T-cell (primary cell): Measurements from ENCODE around the gene TYK2. TPM values are rescaled to one million over a fixed set of nuclear protein-coding genes. Genes with fewer than 3 reads are reported as not detected.
"Not testable (repeated sequence)": the region's sequence is repeated elsewhere in the genome, so short reads cannot be mapped to it uniquely, and the experiment has no call there.

ENCODE experiments used
- ATAC-seq, 4 experiments: fragments of 200-7000 bp in 3 of 4; fragments of 150-1000 bp in 1 of 4; cut with Tn5 transposase; replicated peaks in 1 of 4; 1 replicate in 3 of 4; 2 replicates in 1 of 4; pipeline ENCODE4 v1.10.0; 2021; ENCODE audit warnings: moderate library complexity in 3 of 4, mild to moderate bottlenecking in 2 of 4, moderate number of reproducible peaks in 1 of 4
- CTCF ChIA-PET, 2 donors: fragments of 300-600 bp; sonication (Branson Sonifier 250); formaldehyde crosslinking; loops; one replicate each; lab custom pipeline; 2022; ENCODE audit warnings: antibody characterized with exemption in 2 of 2; lab: Charles Lee
- POLR2A ChIA-PET, 2 donors: fragments of 300-600 bp; sonication (Branson Sonifier 250); formaldehyde crosslinking; loops; one replicate each; lab custom pipeline; 2022; ENCODE audit warnings: antibody characterized with exemption in 2 of 2; lab: Charles Lee
- DNase-seq, 35 experiments: peaks; one replicate each; pipeline versions ENCODE4 v3.0.0 to v3.0.0-alpha.2; 2013 to 2023
- H3K27ac ChIP-seq: one replicate; pipeline ENCODE4 v1.5.1; 2013; ENCODE audit warnings: low read length
- H3K27me3 ChIP-seq, 2 experiments: replicated peaks in 1 of 2; 1 replicate in 1 of 2; 2 replicates in 1 of 2; pipeline versions ENCODE4 v1.6.1 to v1.7.0; 2013; ENCODE audit warnings: low read length in 1 of 2, mixed read lengths in 1 of 2; ENCODE audit not compliant: control insufficient read depth in 2 of 2, insufficient read depth in 2 of 2; ENCODE audit errors: extremely low read depth in 1 of 2
- H3K36me3 ChIP-seq, 2 donors: 1 replicate in 1 of 2; 2 replicates in 1 of 2; pipeline versions ENCODE4 v1.6.1 to v1.7.0; 2013; ENCODE audit warnings: low read length in 1 of 2; ENCODE audit not compliant: control insufficient read depth in 2 of 2, insufficient read depth in 1 of 2; ENCODE audit errors: extremely low read depth in 1 of 2
- H3K4me1 ChIP-seq, 2 experiments: 1 replicate in 1 of 2; 2 replicates in 1 of 2; pipeline versions ENCODE4 v1.6.1 to v1.7.0; 2013; ENCODE audit warnings: low read length in 2 of 2, mixed read lengths in 1 of 2; ENCODE audit not compliant: insufficient read depth in 2 of 2, control insufficient read depth in 1 of 2; ENCODE audit errors: extremely low read depth in 1 of 2
- H3K4me3 ChIP-seq, 2 donors: 1 replicate in 1 of 2; 2 replicates in 1 of 2; pipeline versions ENCODE4 v1.5.1 to v1.7.0; 2013; ENCODE audit warnings: mild to moderate bottlenecking in 2 of 2, low read length in 1 of 2, moderate library complexity in 1 of 2; ENCODE audit not compliant: control insufficient read depth in 1 of 2; ENCODE audit errors: extremely low read depth in 1 of 2
- H3K9me3 ChIP-seq: 2 replicates; pipeline ENCODE4 v1.7.0; 2013
- H3K27ac Mint-ChIP-seq, 2 donors: one replicate each; pipeline ENCODE4 v1.8.0; 2020 to 2021; ENCODE audit warnings: mild to moderate bottlenecking in 2 of 2, mixed read lengths in 2 of 2
- H3K27me3 Mint-ChIP-seq, 2 donors: one replicate each; pipeline ENCODE4 v1.8.0; 2021 to 2022; ENCODE audit warnings: mixed read lengths in 2 of 2
- H3K36me3 Mint-ChIP-seq: one replicate; pipeline ENCODE4 v1.8.0; 2021; ENCODE audit warnings: mixed read lengths
- H3K4me1 Mint-ChIP-seq, 3 donors: one replicate each; pipeline ENCODE4 v1.8.0; 2020 to 2022; ENCODE audit warnings: mixed read lengths in 3 of 3, mild to moderate bottlenecking in 1 of 3
- H3K4me3 Mint-ChIP-seq, 3 donors: one replicate each; pipeline ENCODE4 v1.8.0; 2020 to 2022; ENCODE audit warnings: mild to moderate bottlenecking in 3 of 3, mixed read lengths in 3 of 3, moderate library complexity in 3 of 3
- H3K9me3 Mint-ChIP-seq, 3 donors: one replicate each; pipeline ENCODE4 v1.8.0; 2020 to 2022; ENCODE audit warnings: mixed read lengths in 3 of 3
- WGBS: methylation state at CpG from one replicate; pipeline ENCODE4 v1.1.5; 2013; ENCODE audit warnings: missing lambda C conversion rate; ENCODE audit not compliant: insufficient coverage; 5-methylcytosine and 5-hydroxymethylcytosine counted together
- total RNA-seq, 35 experiments: library from RNA in 6 of 35; stranded (reverse) in 6 of 35; fragments of 120-200 nt in 1 of 35; gene quantifications; one replicate each; pipeline versions ENCODE4 v1.2.1 to v1.2.4 and lab custom pipeline; 2013 to 2026

Gene TYK2
- total RNA-seq, 5 donors from 2014 or later (not counting 1 experiment from before 2014, with no cell fraction given) = 277 to 346 (median 323) TPM

GRCh38 chr19:10378124-10378523 lies 2.2 kb downstream of the TYK2 start:
- H3K27ac Mint-ChIP-seq = no peak overlapping the region
- Histone ChIP-seq H3K9me3 (no peaks in the 10 kb centered on the region), H3K4me3 (no peak overlapping the region), H3K4me1 (peaks cover 13 to 28% of the 10 kb centered on the region in 2 experiments), H3K36me3 (peaks cover 0 to 19% of the 10 kb centered on the region in 2 donors), H3K27me3 (no peaks in the 10 kb centered on the region), H3K27ac (no peak overlapping the region)
- H3K9me3 Mint-ChIP-seq = no peaks in the 10 kb centered on the region
- 96% methylated on average over 4 of the region's 8 CpGs for WGBS
- ATAC-seq (no peak), DNase-seq (no peak)
- H3K36me3 Mint-ChIP-seq = peaks cover 20% of the 10 kb centered on the region
- ChIA-PET POLR2A (no interaction called here), CTCF (interaction anchor here in 1 of 2 donors (0.6 kb wide), 1 partner anchor 40 kb away, joined by 3 read pairs; no protein-coding TSS in a partner anchor)
- H3K4me3 Mint-ChIP-seq = no peak overlapping the region
- H3K27me3 Mint-ChIP-seq = no peaks in the 10 kb centered on the region
- peaks cover 26 to 32% (median 32%) of the 10 kb centered on the region in 3 donors for H3K4me1 Mint-ChIP-seq

GRCh38 chr19:10377140-10377640 lies 3.2 kb downstream of the TYK2 start:
- H3K36me3 ChIP-seq = peaks cover 0 to 19% of the 10 kb centered on the region in 2 donors
- H3K27ac ChIP-seq, H3K27me3 ChIP-seq, CTCF ChIA-PET, ATAC-seq, H3K9me3 ChIP-seq, H3K4me3 ChIP-seq, H3K27me3 Mint-ChIP-seq, H3K27ac Mint-ChIP-seq, DNase-seq, H3K9me3 Mint-ChIP-seq, H3K4me3 Mint-ChIP-seq: not testable (repeated sequence)
- 100% methylated on average over 2 of the region's 2 CpGs for WGBS
- POLR2A ChIA-PET = interaction anchor here in 1 of 2 donors (0.6 kb wide), 1 partner anchor 22 kb away, joined by 6 read pairs; no protein-coding TSS in a partner anchor
- Mint-ChIP-seq H3K36me3 (peaks cover 20% of the 10 kb centered on the region), H3K4me1 (peaks cover 26 to 32% (median 32%) of the 10 kb centered on the region in 3 donors)
- peaks cover 13 to 28% of the 10 kb centered on the region in 2 experiments for H3K4me1 ChIP-seq

- peaks cover 0 to 27% of the 10 kb centered on the region in 2 donors for H3K36me3 ChIP-seq
- H3K27me3 ChIP-seq = no peaks in the 10 kb centered on the region
- Mint-ChIP-seq H3K9me3 (no peaks in the 10 kb centered on the region), H3K27me3 (no peaks in the 10 kb centered on the region), H3K27ac (no peak overlapping the region), H3K4me1 (peaks cover 15 to 20% (median 16%) of the 10 kb centered on the region in 3 donors), H3K36me3 (peaks cover 20% of the 10 kb centered on the region), H3K4me3 (no peak overlapping the region)
- CTCF ChIA-PET = interaction anchor here in 1 of 2 donors (0.6 to 1.0 kb wide), 2 partner anchors 16 to 76 kb away, joined by 3 to 6 read pairs; no protein-coding TSS in a partner anchor
- H3K9me3 ChIP-seq = no peaks in the 10 kb centered on the region
- H3K27ac ChIP-seq = no peak overlapping the region
- DNase-seq (no peak), ATAC-seq (no peak)
- POLR2A ChIA-PET = interaction anchor here in 1 of 2 donors (0.7 kb wide), 2 partner anchors 34 to 169 kb away, joined by 3 to 4 read pairs; no protein-coding TSS in a partner anchor
- WGBS = 97% methylated on average over 3 of the region's 5 CpGs
- H3K4me1 ChIP-seq = peaks cover 6 to 18% of the 10 kb centered on the region in 2 experiments
- no peak overlapping the region for H3K4me3 ChIP-seq
Observed at GRCh38 chr19:10374931-10375330, 5.4 kb downstream of the TYK2 start.

- H3K36me3 ChIP-seq = peaks cover 0 to 32% of the 10 kb centered on the region in 2 donors
Observed at GRCh38 chr19:10372690-10373089, 7.7 kb downstream of the TYK2 start.

GRCh38 chr19:10368101-10368803 lies 12.1 kb downstream of the TYK2 start:
- DNase-seq (no peak), ATAC-seq (no peak)
- 92% methylated on average over 13 of the region's 15 CpGs for WGBS
- H3K27ac Mint-ChIP-seq = no peak overlapping the region
- Histone ChIP-seq H3K9me3 (no peaks in the 10 kb centered on the region), H3K27ac (no peak overlapping the region), H3K27me3 (no peaks in the 10 kb centered on the region), H3K4me1 (no peaks in the 10 kb centered on the region), H3K36me3 (peaks cover 10 to 58% of the 10 kb centered on the region in 2 donors), H3K4me3 (no peak overlapping the region)
- H3K27me3 Mint-ChIP-seq = no peaks in the 10 kb centered on the region
- no peak overlapping the region for H3K4me3 Mint-ChIP-seq
- CTCF ChIA-PET = no interaction called here
- POLR2A ChIA-PET = interaction anchor here in 1 of 2 donors (0.5 kb wide), 1 partner anchor 35 kb away, joined by 3 read pairs; no protein-coding TSS in a partner anchor
- H3K9me3 Mint-ChIP-seq = no peaks in the 10 kb centered on the region
- H3K36me3 Mint-ChIP-seq = peaks cover 23% of the 10 kb centered on the region
- H3K4me1 Mint-ChIP-seq = peaks cover 0 to 8% (median 2%) of the 10 kb centered on the region in 3 donors

More at GRCh38 chr19:10372690-10373089, 7.7 kb downstream of the TYK2 start:
- Histone ChIP-seq H3K4me3 (no peak overlapping the region), H3K27me3 (no peaks in the 10 kb centered on the region), H3K4me1 (no peaks in the 10 kb centered on the region), H3K9me3 (no peaks in the 10 kb centered on the region), H3K27ac (no peak overlapping the region)
- Mint-ChIP-seq H3K9me3 (no peaks in the 10 kb centered on the region), H3K4me3 (no peak overlapping the region), H3K27me3 (no peaks in the 10 kb centered on the region), H3K36me3 (peaks cover 23% of the 10 kb centered on the region), H3K4me1 (peaks cover 7 to 14% (median 9%) of the 10 kb centered on the region in 3 donors), H3K27ac (no peak overlapping the region)
- POLR2A ChIA-PET = interaction anchor here (0.6 kb wide), 2 partner anchors 31 to 84 kb away, joined by 4 to 5 read pairs; no protein-coding TSS in a partner anchor
- ATAC-seq = no peak
- CTCF ChIA-PET = no interaction called here
- 92% methylated on average over 2 of the region's 3 CpGs for WGBS
- peak in 1 of 35 experiments; percentile 26 for DNase-seq

DNA sequence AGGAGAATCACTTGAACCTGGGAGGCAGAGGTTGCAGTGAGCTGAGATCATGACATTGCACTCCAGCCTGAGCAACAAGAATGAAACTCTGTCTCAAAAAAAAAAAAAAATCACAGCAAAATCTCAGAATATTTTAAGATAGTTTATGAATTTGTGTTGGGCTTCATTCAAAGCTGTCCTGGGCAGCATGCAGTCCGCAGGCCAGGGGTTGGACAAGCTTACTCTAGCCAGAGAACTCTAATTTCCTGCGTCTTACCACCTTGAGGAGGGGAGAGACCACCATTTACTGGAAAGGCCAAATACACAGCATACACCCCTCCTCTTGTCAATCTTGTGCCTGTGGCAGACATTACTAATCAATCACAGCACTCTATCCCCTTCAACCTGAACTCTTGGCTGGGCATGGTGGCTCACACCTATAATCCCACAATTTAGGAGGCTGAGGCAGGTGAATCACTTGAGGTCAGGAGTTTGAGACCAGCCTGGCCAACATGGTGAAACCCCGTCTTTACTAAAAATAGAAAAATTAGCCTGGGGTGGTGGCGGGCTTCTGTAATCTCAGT lies 13.3 kb downstream of the TYK2 start:
- H3K27ac Mint-ChIP-seq, H3K4me3 Mint-ChIP-seq, H3K4me1 Mint-ChIP-seq, H3K27ac ChIP-seq, H3K9me3 ChIP-seq, H3K4me1 ChIP-seq, H3K4me3 ChIP-seq, H3K9me3 Mint-ChIP-seq, DNase-seq, ATAC-seq, H3K27me3 Mint-ChIP-seq, H3K27me3 ChIP-seq: not testable (repeated sequence)
- POLR2A ChIA-PET = interaction anchor here in 1 of 2 donors (0.6 kb wide), 1 partner anchor 498 kb away, joined by 3 read pairs; no protein-coding TSS in a partner anchor
- CTCF ChIA-PET = interaction anchor here in 1 of 2 donors (0.5 to 0.7 kb wide), 2 partner anchors 9 to 20 kb away, joined by 3 to 4 read pairs; no protein-coding TSS in a partner anchor
- WGBS = 100% methylated on average over 1 of the region's 4 CpGs
- H3K36me3 ChIP-seq = peaks cover 12 to 67% of the 10 kb centered on the region in 2 donors
- peaks cover 27% of the 10 kb centered on the region for H3K36me3 Mint-ChIP-seq
